GM12892 (cell line): ENCODE results near the gene CHST4.

ENCODE experiments used
- POLR2A ChIP-seq: IDR thresholded peaks from 2 replicates; pipeline ENCODE4 v1.6.1; 2011; ENCODE audit warnings: low read depth, low read length, control low read depth
- POLR2AphosphoS5 ChIP-seq: IDR thresholded peaks from 2 replicates; pipeline ENCODE4 v1.6.1; 2011; ENCODE audit warnings: low read depth, low read length, control low read depth

DNA sequence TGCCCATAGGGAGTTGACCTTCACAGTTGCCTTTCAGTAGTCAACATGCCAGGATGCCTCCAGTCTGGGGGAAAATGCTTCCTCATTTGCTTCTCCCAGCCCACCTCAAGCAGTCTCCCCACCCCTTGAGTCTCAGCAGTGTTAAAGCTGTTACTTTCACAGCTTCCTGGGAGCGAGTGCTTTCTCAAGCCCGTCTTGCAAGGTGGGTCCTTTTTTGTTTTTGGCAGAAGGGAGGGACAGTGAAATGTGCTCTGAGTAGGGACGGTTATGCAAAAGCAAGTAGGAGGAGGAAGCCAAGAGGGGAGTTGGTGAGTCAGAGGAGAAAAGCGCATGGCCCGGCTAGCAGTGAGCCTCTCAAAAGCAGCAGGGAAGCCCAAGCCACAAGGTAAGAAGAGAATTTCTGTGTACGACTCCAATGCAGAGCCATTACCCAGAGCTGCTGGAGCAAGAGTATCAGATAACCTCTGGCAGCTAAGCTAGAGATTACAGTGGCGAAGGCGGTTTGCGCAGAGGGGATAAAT is at the start of gene CHST4:
- TF ChIP-seq POLR2A, result no peak
- no peak for TF ChIP-seq POLR2AphosphoS5
